Right lobe of liver (tissue), 6 donors: ENCODE measurements around the gene ACIN1. TPM values are rescaled to one million over a fixed set of nuclear protein-coding genes. Genes with fewer than 3 reads are reported as not detected.

ENCODE experiments used
- ATAC-seq, 4 donors: fragments of 200-7000 bp; cut with Tn5 transposase; one replicate each; pipeline ENCODE4 v1.9.1; 2020; ENCODE audit warnings: mild to moderate bottlenecking in 4 of 4, moderate library complexity in 4 of 4
- DNase-seq, 3 donors: peaks; one replicate each; pipeline ENCODE4 v3.0.0-alpha.2; 2020
- H3K27ac ChIP-seq, 3 donors: fragments of 200-600 bp; one replicate each; pipeline ENCODE4 v1.8.0; 2022
- H3K27me3 ChIP-seq, 2 donors: fragments of 200-600 bp; one replicate each; pipeline ENCODE4 v1.8.0; 2022
- H3K36me3 ChIP-seq, 4 donors: fragments of 200-600 bp; sonication (generic) in 1 of 4; one replicate each; pipeline versions ENCODE4 v1.5.1 to v1.8.0; 2017 to 2022; ENCODE audit warnings: control low read depth in 1 of 4
- H3K4me1 ChIP-seq, 4 donors: fragments of 200-600 bp; sonication (generic) in 1 of 4; one replicate each; pipeline versions ENCODE4 v1.5.1 to v1.8.0; 2017 to 2022; ENCODE audit warnings: control low read depth in 1 of 4
- H3K4me3 ChIP-seq, 3 donors: fragments of 200-600 bp; one replicate each; pipeline ENCODE4 v1.8.0; 2022
- H3K9me3 ChIP-seq, 4 donors: fragments of 200-600 bp; sonication (generic) in 1 of 4; one replicate each; pipeline versions ENCODE4 v1.5.1 to v1.8.0; 2017 to 2022; ENCODE audit warnings: control low read depth in 1 of 4
- CTCF ChIP-seq, 4 donors: fragments of 200-600 bp in 3 of 4; fragments of 450-650 bp in 1 of 4; IDR thresholded peaks; one replicate each; pipeline versions ENCODE4 v1.5.1 to v1.8.0; 2016 to 2022; ENCODE audit warnings: antibody characterized with exemption in 4 of 4, mild to moderate bottlenecking in 2 of 4
- POLR2A ChIP-seq: fragments of 450-650 bp; IDR thresholded peaks from one replicate; pipeline ENCODE4 v1.6.1; 2017; ENCODE audit warnings: antibody characterized with exemption, mild to moderate bottlenecking
- WGBS: methylation state at CpG from one replicate; pipeline ENCODE4 v1.1.6; 2018; ENCODE audit warnings: low coverage, low lambda C conversion rate; ENCODE audit not compliant: insufficient coverage; ENCODE audit errors: missing lambda C conversion rate; 5-methylcytosine and 5-hydroxymethylcytosine counted together
- intact Hi-C, 2 donors: fragments of 100-400 bp; cut with DNase I; formaldehyde crosslinking; loops; one replicate each; pipeline versions ENCODE4 v1.11.2 to v1.14.1; 2022
- total RNA-seq, 6 experiments: library from RNA; depleted of rRNA in 2 of 6; stranded (reverse); fragments of >200 nt in 2 of 6; fragmentation: NEBNext Ultra II Directional in 3 of 6; extraction: Animal tissue kit (Norgen Biotek cat#: 25700) in 3 of 6; gene quantifications; one replicate each; pipeline versions ENCODE4 v1.1.0 to v1.2.4, GENCODE V29; 2016 to 2023
- donor health status: DM: no; HTN: yes; CAD: no.
- donor health status: DM: no; HTN: no; CAD: no.
- donor health status: DM: no; HTN: no; CAD: no.
- donor health status: DM: no; HTN: yes; CAD: no.
- donor health status: DM: no; HTN: yes; CAD: no.

The ACIN1 gene
- total RNA-seq, 6 experiments from 2014 or later = 40.5 to 66.1 (median 52.9) TPM

GRCh38 chr14:23021889-23022442 lies 73.0 kb downstream of the ACIN1 start:
- WGBS = 77% methylated on average over 7 of the region's 7 CpGs
- TF ChIP-seq POLR2A = no peak
- no peak for ATAC-seq
- Histone ChIP-seq H3K36me3 (peaks cover 3 to 13% (median 7%) of the 10 kb centered on the region in 4 donors), H3K4me1 (no peaks in the 10 kb centered on the region), H3K9me3 (no peaks in the 10 kb centered on the region), H3K27ac (no peak overlapping the region), H3K27me3 (no peaks in the 10 kb centered on the region), H3K4me3 (no peak overlapping the region)
- intact Hi-C loops = no loop called here
- DNase-seq = no peak

- Histone ChIP-seq H3K9me3 (no peaks in the 10 kb centered on the region), H3K27me3 (no peaks in the 10 kb centered on the region), H3K4me1 (no peaks in the 10 kb centered on the region), H3K27ac (no peak overlapping the region), H3K36me3 (peaks cover 3 to 13% (median 7%) of the 10 kb centered on the region in 4 donors), H3K4me3 (no peak overlapping the region)
- intact Hi-C loops = no loop called here
- no peak for DNase-seq
- TF ChIP-seq POLR2A (no peak), CTCF (IDR thresholded peaks at IDR 0.05) (no peak)
- 81% methylated on average over 9 of the region's 9 CpGs for WGBS
- ATAC-seq = no peak
Observed at GRCh38 chr14:23021434-23021833, 73.5 kb downstream of the ACIN1 start.

- H3K27me3 ChIP-seq = no peaks in the 10 kb centered on the region
- H3K4me3 ChIP-seq = no peak overlapping the region
- ATAC-seq = no peak
- DNase-seq = no peak
- H3K9me3 ChIP-seq = no peaks in the 10 kb centered on the region
- 93% methylated on average over 5 of the region's 7 CpGs for WGBS
- H3K4me1 ChIP-seq = no peaks in the 10 kb centered on the region
- intact Hi-C loops = no loop called here
- no peak overlapping the region for H3K27ac ChIP-seq
- no peak for TF ChIP-seq CTCF (IDR thresholded peaks at IDR 0.05)
- no peak for TF ChIP-seq POLR2A
- peaks cover 0 to 3% (median 0%) of the 10 kb centered on the region in 4 donors for H3K36me3 ChIP-seq
Observed at GRCh38 chr14:23020143-23021128, 74.5 kb downstream of the ACIN1 start.

GRCh38 chr14:23018107-23018506 lies 76.8 kb downstream of the ACIN1 start:
- Histone ChIP-seq H3K27ac (no peak overlapping the region), H3K9me3 (no peaks in the 10 kb centered on the region), H3K4me1 (no peaks in the 10 kb centered on the region), H3K27me3 (no peaks in the 10 kb centered on the region), H3K36me3 (no peaks in the 10 kb centered on the region), H3K4me3 (no peak overlapping the region)
- TF ChIP-seq POLR2A = no peak
- no peak for TF ChIP-seq CTCF (IDR thresholded peaks at IDR 0.05)
- ATAC-seq = no peak
- intact Hi-C loops = no loop called here
- no peak for DNase-seq

- no peaks in the 10 kb centered on the region for H3K4me1 ChIP-seq
- DNase-seq = no peak
- no peak for TF ChIP-seq POLR2A
- TF ChIP-seq CTCF (IDR thresholded peaks at IDR 0.05) = no peak
- no peak for ATAC-seq
- H3K27ac ChIP-seq = no peak overlapping the region
- H3K9me3 ChIP-seq = no peaks in the 10 kb centered on the region
- H3K36me3 ChIP-seq = no peaks in the 10 kb centered on the region
- H3K4me3 ChIP-seq = no peak overlapping the region
- no peaks in the 10 kb centered on the region for H3K27me3 ChIP-seq
- intact Hi-C loops = no loop called here
- WGBS = 17% methylated on average over 1 of the region's 5 CpGs
Observed at GRCh38 chr14:23017091-23017490, 77.8 kb downstream of the ACIN1 start.
